HCT116 (cell line): ENCODE measurements around the gene RIT1. TPM values are rescaled to one million over a fixed set of nuclear protein-coding genes. Genes with fewer than 3 reads are reported as not detected.

ENCODE experiments used
- ATAC-seq: fragments of 200-7000 bp; cut with Tn5 transposase; 2 replicates; pipeline ENCODE4 v1.9.1; 2020; ENCODE audit warnings: mild to moderate bottlenecking, moderate library complexity
- BruUV-seq: library from RNA; stranded (reverse); fragments of 400-500 nt; replicated peaks from 2 replicates; lab custom pipeline; 2021; lab: Mats Ljungman, UMichigan
- CTCF ChIA-PET: fragments of 300-600 bp; sonication (Branson Sonifier 250); formaldehyde crosslinking; loops from one replicate; lab custom pipeline; 2021; ENCODE audit warnings: antibody characterized with exemption; lab: Charles Lee
- POLR2A ChIA-PET: fragments of 300-600, 350-600 bp; sonication (Branson Sonifier 250); formaldehyde crosslinking; loops from one replicate; lab custom pipeline; 2021; ENCODE audit warnings: antibody characterized with exemption; lab: Charles Lee
- RAD21 ChIA-PET, 2 experiments: fragments of 300-600 bp; sonication (Branson Sonifier 250); formaldehyde crosslinking; loops; one replicate each; lab custom pipeline; 2023; ENCODE audit warnings: low total read pairs in 2 of 2; ENCODE audit not compliant: uncharacterized antibody in 2 of 2, unreplicated experiment in 2 of 2, low non-redundant PET in 1 of 2; lab: Charles Lee
- DNase-seq: peaks from one replicate; pipeline ENCODE4 v3.0.0-alpha.2; 2010; ENCODE audit warnings: low read depth, low spot score
- H2AFZ ChIP-seq: fragments of 200-600 bp; shearing (Covaris generic), sonication (generic); 2 replicates; pipeline ENCODE4 v1.6.1; 2017; ENCODE audit warnings: low read depth, mixed run types, mixed read lengths, antibody characterized with exemption, low read length; ENCODE audit not compliant: poor library complexity, severe bottlenecking
- H3K27ac ChIP-seq: 2 replicates; pipeline ENCODE4 v1.5.1; 2012; ENCODE audit warnings: low read depth, low read length
- H3K27me3 ChIP-seq: fragments of 200-600 bp; sonication (generic); 2 replicates; pipeline ENCODE4 v1.6.1; 2016; ENCODE audit warnings: mixed run types, low read length, mixed read lengths; ENCODE audit not compliant: insufficient read depth
- H3K36me3 ChIP-seq, 2 experiments: fragments of 200-500 bp in 1 of 2; fragments of 200-600 bp in 1 of 2; sonication (Bioruptor generic) in 1 of 2; sonication (generic) in 1 of 2; 2 replicates each; pipeline versions ENCODE4 v1.5.1 to v1.6.1; 2014 to 2016; ENCODE audit warnings: low read length in 2 of 2, inconsistent platforms in 1 of 2, mixed read lengths in 1 of 2, mixed run types in 1 of 2; ENCODE audit not compliant: insufficient read depth in 2 of 2, control insufficient read depth in 1 of 2
- H3K4me1 ChIP-seq, 2 experiments: fragments of 200-600 bp in 1 of 2; sonication (generic) in 1 of 2; 2 replicates each; pipeline versions ENCODE4 v1.5.1 to v1.6.1; 2012 to 2017; ENCODE audit warnings: low read length in 2 of 2, inconsistent platforms in 1 of 2, mild to moderate bottlenecking in 1 of 2, mixed read lengths in 1 of 2, mixed run types in 1 of 2, moderate library complexity in 1 of 2; ENCODE audit not compliant: insufficient read depth in 2 of 2, control insufficient read depth in 1 of 2
- H3K4me2 ChIP-seq: fragments of 200-600 bp; sonication (generic); 2 replicates; pipeline ENCODE4 v1.6.1; 2017; ENCODE audit warnings: mixed run types, low read length, mixed read lengths
- H3K4me3 ChIP-seq, 2 experiments: fragments of 200-600 bp in 1 of 2; sonication (generic) in 1 of 2; replicated peaks in 1 of 2; 2 replicates each; pipeline ENCODE4 v1.5.1; 2011 to 2016; ENCODE audit warnings: low read length in 2 of 2, control low read depth in 1 of 2, low read depth in 1 of 2, mild to moderate bottlenecking in 1 of 2, mixed read lengths in 1 of 2, mixed run types in 1 of 2
- H3K79me2 ChIP-seq: fragments of 200-600 bp; sonication (generic); 2 replicates; pipeline ENCODE4 v1.6.1; 2017; ENCODE audit warnings: mild to moderate bottlenecking, mixed run types, low read length, moderate library complexity, mixed read lengths; ENCODE audit not compliant: insufficient read depth
- H3K9ac ChIP-seq: fragments of 200-600 bp; sonication (generic); 2 replicates; pipeline ENCODE4 v1.6.1; 2016; ENCODE audit warnings: low read length, mixed read lengths
- H3K9me2 ChIP-seq: fragments of 200-600 bp; sonication (generic), shearing (Covaris generic); 2 replicates; pipeline ENCODE4 v1.6.1; 2017; ENCODE audit warnings: mixed run types, mild to moderate bottlenecking, moderate library complexity; ENCODE audit not compliant: insufficient read depth
- H3K9me3 ChIP-seq, 2 experiments: fragments of 200-500 bp in 1 of 2; fragments of 200-600 bp in 1 of 2; sonication (Bioruptor generic) in 1 of 2; sonication (generic) in 1 of 2; 2 replicates each; pipeline ENCODE4 v1.6.1; 2014 to 2017; ENCODE audit warnings: low read length in 2 of 2, mixed read lengths in 2 of 2, inconsistent platforms in 1 of 2, low read depth in 1 of 2, mild to moderate bottlenecking in 1 of 2, mixed run types in 1 of 2, moderate library complexity in 1 of 2; ENCODE audit not compliant: control insufficient read depth in 1 of 2, insufficient read depth in 1 of 2
- H4K20me1 ChIP-seq: fragments of 200-600 bp; sonication (generic), shearing (Covaris generic); 2 replicates; pipeline ENCODE4 v1.6.1; 2017; ENCODE audit warnings: mixed run types, mild to moderate bottlenecking, moderate library complexity; ENCODE audit not compliant: insufficient read depth
- CBX3 ChIP-seq: IDR thresholded peaks from 2 replicates; pipeline ENCODE4 v1.6.1; 2012; ENCODE audit warnings: low read depth
- CEBPB ChIP-seq: IDR thresholded peaks from 2 replicates; pipeline ENCODE4 v1.6.1; 2012; ENCODE audit warnings: low read depth
- EGR1 ChIP-seq: IDR thresholded peaks from 2 replicates; pipeline ENCODE4 v1.6.1; 2012; ENCODE audit warnings: low read depth
- EZH2 ChIP-seq: fragments of 200-600 bp; sonication (generic); IDR thresholded peaks from 2 replicates; pipeline ENCODE4 v1.6.1; 2017; ENCODE audit warnings: antibody characterized with exemption, mixed run types
- EZH2phosphoT487 ChIP-seq: fragments of 200-600 bp; IDR thresholded peaks from 2 replicates; pipeline ENCODE4 v1.6.1; 2018; ENCODE audit warnings: antibody characterized with exemption, borderline replicate concordance
- POLR2AphosphoS5 ChIP-seq: IDR thresholded peaks from 2 replicates; pipeline ENCODE4 v1.6.1; 2011; ENCODE audit warnings: mild to moderate bottlenecking, low read depth, low read length, moderate library complexity
- RAD21 ChIP-seq: IDR thresholded peaks from 2 replicates; pipeline ENCODE4 v1.6.1; 2012; ENCODE audit warnings: low read depth, mild to moderate bottlenecking
- SRF ChIP-seq: IDR thresholded peaks from 2 replicates; pipeline ENCODE4 v1.6.1; 2012; ENCODE audit warnings: low read depth
- TCF7L2 ChIP-seq: IDR thresholded peaks from 2 replicates; pipeline ENCODE4 v1.7.0; 2011; ENCODE audit warnings: borderline replicate concordance, inconsistent platforms; ENCODE audit not compliant: insufficient read depth, insufficient read length; ENCODE audit errors: extremely low read depth
- ZFX ChIP-seq: fragments of 450-650 bp; IDR thresholded peaks from 2 replicates; pipeline ENCODE4 v1.6.1; 2017
- ZNF274 ChIP-seq: fragments of 200-500 bp; sonication (Bioruptor generic); IDR thresholded peaks from 2 replicates; pipeline ENCODE4 v1.6.1; 2014; ENCODE audit warnings: mild to moderate bottlenecking, low read depth, low read length, inconsistent platforms
- intact Hi-C: fragments of 100-400 bp; cut with micrococcal nuclease; formaldehyde crosslinking; loops from 2 replicates; pipeline ENCODE4 v1.10.0; 2022
- total RNA-seq: library from RNA; stranded (reverse); gene quantifications from one replicate; pipeline ENCODE4 v1.2.1, GENCODE V29; 2021; ENCODE audit not compliant: unreplicated experiment
- TF ChIP-seq, protein P1 (sequence below), 3 experiments: fragments of 200-600 bp in 1 of 3; sonication (generic) in 1 of 3; IDR thresholded peaks in 2 of 3; conservative IDR thresholded peaks in 1 of 3; 2 replicates each; pipeline ENCODE4 v1.5.1; 2012 to 2017; ENCODE audit warnings: low read depth in 2 of 3, low read length in 2 of 3, antibody characterized with exemption in 1 of 3, borderline replicate concordance in 1 of 3, control low read depth in 1 of 3, mild to moderate bottlenecking in 1 of 3, mixed read lengths in 1 of 3, mixed run types in 1 of 3, moderate library complexity in 1 of 3; ENCODE audit not compliant: insufficient read depth in 1 of 3
- TF ChIP-seq, protein P2 (sequence below): IDR thresholded peaks from 2 replicates; pipeline ENCODE4 v1.6.1; 2012; ENCODE audit warnings: low read depth
- TF ChIP-seq, protein P3 (sequence below): IDR thresholded peaks from 2 replicates; pipeline ENCODE4 v1.6.1; 2011; ENCODE audit warnings: mild to moderate bottlenecking, low read length, moderate library complexity; ENCODE audit not compliant: insufficient replicate concordance; ENCODE audit errors: extremely low read depth

Gene RIT1
- total RNA-seq, 1 experiment from 2014 or later: 10.2 TPM

DNA sequence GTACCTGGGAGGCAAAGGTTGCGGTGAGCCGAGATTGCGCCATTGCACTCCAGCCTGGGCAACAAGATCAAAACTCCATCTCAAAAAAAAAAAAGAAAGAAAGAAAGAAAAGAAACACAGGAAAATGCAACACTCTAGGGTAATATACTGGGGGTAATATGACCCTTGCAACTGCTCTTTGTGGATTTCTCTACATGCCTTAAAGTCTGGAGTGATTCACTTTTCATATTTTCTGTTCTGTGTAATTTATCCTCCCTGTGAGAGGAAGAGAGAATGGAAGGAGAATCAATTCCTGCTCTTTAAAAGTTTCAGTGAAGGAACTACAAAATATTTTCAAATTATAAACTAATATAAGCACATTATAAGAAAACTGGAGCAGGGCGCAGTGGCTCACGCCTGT is 22.7 kb downstream of the RIT1 start:
- BruUV-seq: no TSS peak
- Histone ChIP-seq H3K4me2 (no peak overlapping the region), H3K4me3 (no peak overlapping the region), H3K9me3 (no peaks in the 10 kb centered on the region), H3K27ac (no peak overlapping the region), H3K79me2 (no peaks in the 10 kb centered on the region), H3K9me2 (no peaks in the 10 kb centered on the region), H2AFZ (no peak overlapping the region), H3K4me1 (peaks cover 20 to 22% of the 10 kb centered on the region in 2 experiments), H4K20me1 (no peaks in the 10 kb centered on the region), H3K9ac (no peak overlapping the region), H3K36me3 (no peaks in the 10 kb centered on the region), H3K27me3 (0 out of 2 replicates have a peak, but pooled peaks cover 2% of the 10 kb centered on the region)
- ATAC-seq (no peak), DNase-seq (no peak)
- TF ChIP-seq EZH2: no peak
- TF ChIP-seq ZNF274: no peak
- TF ChIP-seq, protein P1, sequence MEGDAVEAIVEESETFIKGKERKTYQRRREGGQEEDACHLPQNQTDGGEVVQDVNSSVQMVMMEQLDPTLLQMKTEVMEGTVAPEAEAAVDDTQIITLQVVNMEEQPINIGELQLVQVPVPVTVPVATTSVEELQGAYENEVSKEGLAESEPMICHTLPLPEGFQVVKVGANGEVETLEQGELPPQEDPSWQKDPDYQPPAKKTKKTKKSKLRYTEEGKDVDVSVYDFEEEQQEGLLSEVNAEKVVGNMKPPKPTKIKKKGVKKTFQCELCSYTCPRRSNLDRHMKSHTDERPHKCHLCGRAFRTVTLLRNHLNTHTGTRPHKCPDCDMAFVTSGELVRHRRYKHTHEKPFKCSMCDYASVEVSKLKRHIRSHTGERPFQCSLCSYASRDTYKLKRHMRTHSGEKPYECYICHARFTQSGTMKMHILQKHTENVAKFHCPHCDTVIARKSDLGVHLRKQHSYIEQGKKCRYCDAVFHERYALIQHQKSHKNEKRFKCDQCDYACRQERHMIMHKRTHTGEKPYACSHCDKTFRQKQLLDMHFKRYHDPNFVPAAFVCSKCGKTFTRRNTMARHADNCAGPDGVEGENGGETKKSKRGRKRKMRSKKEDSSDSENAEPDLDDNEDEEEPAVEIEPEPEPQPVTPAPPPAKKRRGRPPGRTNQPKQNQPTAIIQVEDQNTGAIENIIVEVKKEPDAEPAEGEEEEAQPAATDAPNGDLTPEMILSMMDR (IDR thresholded peaks at IDR 0.05 in 2 of 3, conservative IDR thresholded peaks at IDR 0.05 in 1 of 3; ENCODE audit: borderline replicate concordance in 1 of 3, insufficient read depth in 1 of 3, low read depth in 2 of 3, low read length in 2 of 3): no peak
- TF ChIP-seq EZH2phosphoT487: no peak
- no peak for TF ChIP-seq CBX3
- TF ChIP-seq, protein P2, sequence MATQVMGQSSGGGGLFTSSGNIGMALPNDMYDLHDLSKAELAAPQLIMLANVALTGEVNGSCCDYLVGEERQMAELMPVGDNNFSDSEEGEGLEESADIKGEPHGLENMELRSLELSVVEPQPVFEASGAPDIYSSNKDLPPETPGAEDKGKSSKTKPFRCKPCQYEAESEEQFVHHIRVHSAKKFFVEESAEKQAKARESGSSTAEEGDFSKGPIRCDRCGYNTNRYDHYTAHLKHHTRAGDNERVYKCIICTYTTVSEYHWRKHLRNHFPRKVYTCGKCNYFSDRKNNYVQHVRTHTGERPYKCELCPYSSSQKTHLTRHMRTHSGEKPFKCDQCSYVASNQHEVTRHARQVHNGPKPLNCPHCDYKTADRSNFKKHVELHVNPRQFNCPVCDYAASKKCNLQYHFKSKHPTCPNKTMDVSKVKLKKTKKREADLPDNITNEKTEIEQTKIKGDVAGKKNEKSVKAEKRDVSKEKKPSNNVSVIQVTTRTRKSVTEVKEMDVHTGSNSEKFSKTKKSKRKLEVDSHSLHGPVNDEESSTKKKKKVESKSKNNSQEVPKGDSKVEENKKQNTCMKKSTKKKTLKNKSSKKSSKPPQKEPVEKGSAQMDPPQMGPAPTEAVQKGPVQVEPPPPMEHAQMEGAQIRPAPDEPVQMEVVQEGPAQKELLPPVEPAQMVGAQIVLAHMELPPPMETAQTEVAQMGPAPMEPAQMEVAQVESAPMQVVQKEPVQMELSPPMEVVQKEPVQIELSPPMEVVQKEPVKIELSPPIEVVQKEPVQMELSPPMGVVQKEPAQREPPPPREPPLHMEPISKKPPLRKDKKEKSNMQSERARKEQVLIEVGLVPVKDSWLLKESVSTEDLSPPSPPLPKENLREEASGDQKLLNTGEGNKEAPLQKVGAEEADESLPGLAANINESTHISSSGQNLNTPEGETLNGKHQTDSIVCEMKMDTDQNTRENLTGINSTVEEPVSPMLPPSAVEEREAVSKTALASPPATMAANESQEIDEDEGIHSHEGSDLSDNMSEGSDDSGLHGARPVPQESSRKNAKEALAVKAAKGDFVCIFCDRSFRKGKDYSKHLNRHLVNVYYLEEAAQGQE: no peak
- TF ChIP-seq SRF: no peak
- no peak for TF ChIP-seq RAD21
- no peak for TF ChIP-seq EGR1
- no peak for TF ChIP-seq TCF7L2
- TF ChIP-seq, protein P3, sequence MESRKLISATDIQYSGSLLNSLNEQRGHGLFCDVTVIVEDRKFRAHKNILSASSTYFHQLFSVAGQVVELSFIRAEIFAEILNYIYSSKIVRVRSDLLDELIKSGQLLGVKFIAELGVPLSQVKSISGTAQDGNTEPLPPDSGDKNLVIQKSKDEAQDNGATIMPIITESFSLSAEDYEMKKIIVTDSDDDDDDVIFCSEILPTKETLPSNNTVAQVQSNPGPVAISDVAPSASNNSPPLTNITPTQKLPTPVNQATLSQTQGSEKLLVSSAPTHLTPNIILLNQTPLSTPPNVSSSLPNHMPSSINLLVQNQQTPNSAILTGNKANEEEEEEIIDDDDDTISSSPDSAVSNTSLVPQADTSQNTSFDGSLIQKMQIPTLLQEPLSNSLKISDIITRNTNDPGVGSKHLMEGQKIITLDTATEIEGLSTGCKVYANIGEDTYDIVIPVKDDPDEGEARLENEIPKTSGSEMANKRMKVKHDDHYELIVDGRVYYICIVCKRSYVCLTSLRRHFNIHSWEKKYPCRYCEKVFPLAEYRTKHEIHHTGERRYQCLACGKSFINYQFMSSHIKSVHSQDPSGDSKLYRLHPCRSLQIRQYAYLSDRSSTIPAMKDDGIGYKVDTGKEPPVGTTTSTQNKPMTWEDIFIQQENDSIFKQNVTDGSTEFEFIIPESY: no peak
- TF ChIP-seq POLR2AphosphoS5: no peak
- no peak for TF ChIP-seq ZFX
- no peak for TF ChIP-seq CEBPB
- ChIA-PET CTCF (no interaction called here), RAD21 (no interaction called here), POLR2A (no interaction called here)
- intact Hi-C loops: no loop called here
